ENCODE measurements around the gene OBSL1.
A peak's percentile ranks its signal among the peaks of the same experiment; 100 is the strongest.

OBSL1 gene

DNA sequence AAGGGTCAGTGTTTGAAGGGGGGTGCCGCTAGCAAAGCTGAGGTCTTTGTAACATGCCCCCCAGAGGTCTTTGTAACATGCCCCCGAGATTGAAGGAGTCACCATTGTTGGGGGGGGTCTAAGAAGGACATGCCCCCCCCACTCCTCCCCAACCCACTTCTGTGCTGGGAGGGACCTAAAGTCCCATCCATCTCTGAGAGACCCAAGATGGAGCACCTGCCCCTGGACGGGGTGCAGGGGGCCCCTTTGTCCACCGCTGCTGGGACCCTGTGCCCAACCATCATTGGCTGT, 63.0 kb downstream of the OBSL1 start:
- no peak for TF ChIP-seq FOXM1 (IDR thresholded peaks at IDR 0.05; ENCODE audit: borderline replicate concordance, low read depth)
- no peak for TF ChIP-seq CEBPB (IDR thresholded peaks at IDR 0.05)
- TF ChIP-seq TAF1 (IDR thresholded peaks at IDR 0.05; ENCODE audit: low read depth), result no peak
- no peak for TF ChIP-seq EP300 (IDR thresholded peaks at IDR 0.05; ENCODE audit: borderline replicate concordance)
- TF ChIP-seq ZBTB7A (IDR thresholded peaks at IDR 0.05; ENCODE audit: low read depth), result no peak
- no peak for TF ChIP-seq USF1 (IDR thresholded peaks at IDR 0.05)
- no peak for TF ChIP-seq TCF12 (IDR thresholded peaks at IDR 0.05; ENCODE audit: low read depth)
- no peak for TF ChIP-seq EGR1 (IDR thresholded peaks at IDR 0.05)
- no peak for TF ChIP-seq TEAD4 (IDR thresholded peaks at IDR 0.05)

DNA sequence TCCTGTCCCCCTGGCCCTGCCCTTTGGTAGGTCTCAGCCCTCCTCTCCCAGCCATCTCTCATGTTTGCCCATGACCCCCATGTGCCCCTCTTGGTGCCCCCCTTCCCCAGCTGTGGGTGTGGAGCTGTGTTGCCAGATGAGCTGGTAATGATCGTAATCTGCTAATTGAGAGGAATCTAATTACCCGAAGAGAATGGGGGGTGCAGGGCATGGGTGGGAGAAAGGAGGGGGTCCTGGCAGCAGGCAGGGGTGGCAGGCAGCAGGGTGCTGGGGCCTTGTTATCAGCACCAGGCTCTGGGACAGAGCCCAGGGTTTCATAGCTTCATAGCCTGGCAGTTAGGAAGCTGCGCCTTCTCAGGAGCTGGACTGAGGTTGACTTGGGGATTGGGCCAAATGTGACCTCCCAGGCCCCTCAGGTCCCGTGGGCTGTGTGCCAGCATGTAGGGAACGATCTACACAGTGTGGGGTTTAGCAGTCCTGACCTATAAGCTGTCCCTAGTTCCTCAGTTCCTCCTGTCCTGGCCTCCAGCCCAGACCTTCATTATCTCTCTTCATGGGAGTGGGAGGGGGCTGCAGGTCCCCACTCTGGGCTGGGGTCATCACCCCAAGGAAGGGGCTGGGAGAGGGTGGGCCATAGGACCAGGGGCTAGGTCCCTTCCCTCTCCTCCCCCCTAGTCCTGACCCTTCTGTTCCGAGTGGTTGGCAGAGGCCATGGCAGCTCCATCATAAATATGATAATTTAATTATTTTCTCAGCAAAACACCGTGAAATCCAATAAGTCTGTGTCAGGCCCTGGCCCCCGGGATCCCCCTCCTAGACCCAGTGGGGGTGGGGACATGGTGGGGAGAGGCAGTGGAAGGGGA, 63.5 kb downstream of the OBSL1 start:
- no peak for TF ChIP-seq EGR1 (IDR thresholded peaks at IDR 0.05)
- TF ChIP-seq REST (IDR thresholded peaks at IDR 0.05; ENCODE audit: low read depth), result peak; percentile 62

DNA sequence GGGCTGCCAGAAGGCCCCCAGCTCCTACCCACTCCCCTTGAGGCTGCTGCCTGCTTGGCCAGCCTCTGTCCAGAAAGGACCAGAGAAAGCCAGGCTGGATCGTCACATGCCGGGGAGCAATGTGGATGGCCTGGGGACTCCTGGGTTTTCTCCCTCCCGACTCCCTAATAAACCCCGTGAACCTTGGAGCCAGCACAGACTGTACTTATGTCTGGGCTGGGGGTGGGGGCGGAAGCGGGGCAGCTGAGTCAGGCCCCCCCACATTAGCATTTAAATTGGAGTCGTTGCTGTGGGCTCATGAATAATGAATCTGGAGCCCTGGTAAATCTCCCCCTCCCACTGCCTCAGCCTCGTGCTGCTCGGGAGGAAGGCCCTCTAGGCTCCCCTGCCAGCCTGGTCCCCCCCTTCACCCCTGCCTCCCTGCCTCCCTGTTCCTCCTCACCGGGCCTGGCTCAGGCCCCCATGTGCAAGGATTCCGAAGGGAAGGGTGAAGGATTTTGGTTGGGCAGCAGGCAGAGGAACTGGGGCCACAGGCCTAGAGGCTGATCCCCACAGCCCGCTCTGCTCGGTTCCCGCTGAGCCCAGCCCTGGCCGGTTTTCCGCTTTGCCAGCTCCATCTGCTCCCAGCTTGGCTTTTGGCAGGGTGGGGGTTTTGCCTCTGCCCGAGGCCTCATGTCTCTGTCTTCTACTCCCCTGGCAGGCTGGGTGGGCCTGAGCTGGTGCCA, 64.4 kb downstream of the OBSL1 start:
- TF ChIP-seq RAD21 (IDR thresholded peaks at IDR 0.05; ENCODE audit: low read depth), result no peak
- no peak for TF ChIP-seq EGR1 (IDR thresholded peaks at IDR 0.05)
- TF ChIP-seq MAX (IDR thresholded peaks at IDR 0.05), result no peak
- TF ChIP-seq YY1 (IDR thresholded peaks at IDR 0.05; ENCODE audit: low read depth), result no peak
- no peak for TF ChIP-seq ZBTB7A (IDR thresholded peaks at IDR 0.05; ENCODE audit: low read depth)
- no peak for TF ChIP-seq CREB1 (IDR thresholded peaks at IDR 0.05; ENCODE audit: low read depth)
- TF ChIP-seq TCF12 (IDR thresholded peaks at IDR 0.05; ENCODE audit: low read depth), result no peak

- TF ChIP-seq REST (IDR thresholded peaks at IDR 0.05; ENCODE audit: low read depth) (no peak), ZBTB7A (IDR thresholded peaks at IDR 0.05; ENCODE audit: low read depth) (no peak), MAX (IDR thresholded peaks at IDR 0.05) (no peak), CREB1 (IDR thresholded peaks at IDR 0.05; ENCODE audit: low read depth) (no peak), EGR1 (IDR thresholded peaks at IDR 0.05) (no peak), USF1 (IDR thresholded peaks at IDR 0.05) (no peak), EP300 (IDR thresholded peaks at IDR 0.05; ENCODE audit: borderline replicate concordance) (no peak)
Measured at GRCh38 chr2:219506153-219506801, 65.1 kb downstream of the OBSL1 start.

DNA sequence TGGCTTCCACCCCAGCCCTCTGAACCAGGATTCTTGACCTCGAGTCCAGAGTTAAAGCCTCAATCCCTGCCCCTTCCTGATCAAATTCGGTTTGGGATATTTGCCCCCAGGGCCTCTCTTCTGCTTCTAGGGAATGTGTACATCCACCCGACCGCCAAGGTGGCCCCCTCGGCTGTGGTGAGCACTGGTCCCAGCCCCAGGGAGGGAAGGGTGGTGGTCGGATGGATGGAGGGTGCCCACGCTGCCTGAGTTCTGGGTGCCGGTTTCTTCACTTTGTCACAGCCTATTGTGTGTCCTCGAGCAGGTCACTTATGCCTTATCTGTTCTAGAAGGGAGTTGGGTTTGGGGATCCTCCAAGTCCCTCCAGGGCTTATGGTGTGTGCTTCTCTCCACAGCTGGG, 65.8 kb downstream of the OBSL1 start:
- TF ChIP-seq CEBPB (IDR thresholded peaks at IDR 0.05) (no peak), NFIC (IDR thresholded peaks at IDR 0.05) (no peak), YY1 (IDR thresholded peaks at IDR 0.05; ENCODE audit: low read depth) (no peak), FOXM1 (IDR thresholded peaks at IDR 0.05; ENCODE audit: borderline replicate concordance, low read depth) (no peak), ZBTB7A (IDR thresholded peaks at IDR 0.05; ENCODE audit: low read depth) (no peak), RAD21 (IDR thresholded peaks at IDR 0.05; ENCODE audit: low read depth) (no peak), TCF12 (IDR thresholded peaks at IDR 0.05; ENCODE audit: low read depth) (no peak), USF1 (IDR thresholded peaks at IDR 0.05) (no peak), EGR1 (IDR thresholded peaks at IDR 0.05) (no peak), REST (IDR thresholded peaks at IDR 0.05; ENCODE audit: low read depth) (no peak), MAX (IDR thresholded peaks at IDR 0.05) (no peak), TEAD4 (IDR thresholded peaks at IDR 0.05) (no peak)
